NCI-H146 treated with DMSO at 0.1 percent for 48 hours (cell line): ENCODE measurements around the gene CES4A.

ENCODE experiments used
- DNase-seq: peaks from one replicate; lab custom pipeline; 2025; ENCODE audit not compliant: unreplicated experiment; lab: John Stamatoyannopoulos, UW

Gene CES4A

DNA sequence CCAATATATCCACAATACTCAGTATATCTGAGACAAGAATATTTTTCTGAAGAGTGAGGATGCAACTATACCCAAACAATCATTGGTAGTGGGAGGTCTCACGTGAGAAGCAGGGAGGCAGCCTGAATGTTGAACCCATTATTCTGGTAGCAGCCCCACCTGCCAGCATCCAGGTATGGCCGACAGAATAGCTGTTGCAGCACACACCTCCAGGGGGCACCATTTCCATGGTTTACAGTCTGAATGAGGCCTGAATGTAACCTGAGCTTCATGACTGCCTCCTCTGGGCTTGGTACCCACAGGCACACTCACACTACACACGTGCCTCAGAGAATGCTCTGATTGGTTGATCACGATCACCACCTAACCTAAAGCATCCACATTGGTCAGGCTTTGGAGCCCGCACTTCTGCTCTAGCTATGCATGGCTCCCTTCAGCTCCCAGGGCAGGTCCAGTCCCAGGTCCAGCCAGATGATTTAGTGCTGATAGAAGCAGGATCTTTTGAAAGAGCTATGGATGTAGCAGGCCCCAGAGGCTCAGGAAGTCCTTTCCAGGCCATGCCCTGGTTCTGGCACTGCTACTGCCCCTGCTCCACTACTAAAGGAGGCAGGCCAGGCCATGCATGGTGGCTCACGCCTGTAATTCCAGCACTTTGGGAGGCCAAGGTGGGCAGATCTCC is 29.6 kb downstream of the CES4A start:
- peak; percentile 82 for DNase-seq

DNA sequence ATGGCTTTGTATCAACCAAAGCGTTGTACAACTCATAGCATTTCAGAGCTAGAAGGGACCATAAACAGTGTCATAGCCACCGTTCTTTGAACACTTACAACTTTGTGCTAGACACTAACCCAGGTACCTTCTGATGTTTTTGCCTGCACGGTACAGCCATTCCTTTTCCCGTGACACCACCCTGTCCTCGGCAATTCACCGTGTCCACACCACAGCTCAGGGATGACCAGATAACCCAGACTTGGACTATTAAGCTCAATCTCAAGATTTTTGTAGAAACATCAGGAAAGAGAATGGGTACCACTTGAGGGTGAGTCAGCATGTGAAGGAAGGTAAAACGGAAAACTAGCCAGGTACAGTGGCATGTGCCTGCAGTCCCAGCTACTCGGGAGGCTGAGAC is 30.8 kb downstream of the CES4A start:
- no peak for DNase-seq

DNA sequence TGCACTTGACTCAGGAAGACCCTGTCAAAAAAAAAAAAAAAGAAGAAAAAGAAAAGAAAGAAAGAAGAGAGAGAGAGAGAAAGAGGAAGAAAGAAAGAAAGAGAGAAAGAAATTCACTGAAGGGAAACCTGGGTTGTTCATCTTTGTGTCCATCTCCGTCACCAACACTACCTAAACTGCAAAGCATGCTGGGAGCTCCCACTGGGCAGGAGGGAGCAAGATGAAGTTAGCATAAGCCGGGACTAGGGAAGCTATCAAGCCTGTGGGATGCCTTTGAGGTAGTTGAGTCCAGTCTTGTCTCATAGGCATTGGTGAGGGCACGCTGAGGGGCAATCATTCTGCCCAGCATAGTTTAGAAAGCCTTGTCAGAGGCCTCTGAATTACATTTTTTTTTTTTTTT is 32.9 kb downstream of the CES4A start:
- no peak for DNase-seq

DNA sequence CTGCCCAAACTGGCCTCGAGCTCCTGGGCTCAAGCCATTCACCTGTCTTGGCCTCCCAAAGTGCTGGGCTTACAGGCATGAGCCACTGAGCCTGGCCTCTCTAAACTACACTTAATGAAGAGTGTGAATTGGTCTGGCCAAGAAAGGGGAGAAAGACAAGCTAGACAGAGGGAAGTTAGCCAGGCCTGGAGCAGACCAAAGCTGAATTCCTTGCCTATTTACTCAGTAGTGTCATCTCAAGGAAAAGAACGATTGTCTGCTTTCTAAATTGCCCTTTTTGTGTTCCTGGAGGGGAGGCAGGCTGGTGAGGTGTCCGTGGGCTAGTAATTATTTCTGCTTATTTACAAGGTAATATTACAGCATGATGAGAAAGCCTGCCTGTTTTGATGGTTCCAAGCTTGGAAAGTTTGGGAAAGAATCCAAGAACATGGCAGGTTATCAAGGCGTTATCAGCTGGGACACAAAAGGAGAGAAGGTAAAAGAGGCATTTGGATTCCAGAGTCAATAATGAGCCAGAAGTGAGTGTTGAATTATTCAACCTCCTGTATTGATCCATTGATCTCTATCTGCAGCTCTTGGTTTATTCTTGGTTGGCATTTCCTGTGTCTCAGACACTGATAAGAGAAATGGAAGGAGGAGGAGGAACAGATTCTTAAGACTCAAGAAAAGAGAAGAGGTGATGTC is 34.3 kb downstream of the CES4A start:
- peak; percentile 4 for DNase-seq

DNA sequence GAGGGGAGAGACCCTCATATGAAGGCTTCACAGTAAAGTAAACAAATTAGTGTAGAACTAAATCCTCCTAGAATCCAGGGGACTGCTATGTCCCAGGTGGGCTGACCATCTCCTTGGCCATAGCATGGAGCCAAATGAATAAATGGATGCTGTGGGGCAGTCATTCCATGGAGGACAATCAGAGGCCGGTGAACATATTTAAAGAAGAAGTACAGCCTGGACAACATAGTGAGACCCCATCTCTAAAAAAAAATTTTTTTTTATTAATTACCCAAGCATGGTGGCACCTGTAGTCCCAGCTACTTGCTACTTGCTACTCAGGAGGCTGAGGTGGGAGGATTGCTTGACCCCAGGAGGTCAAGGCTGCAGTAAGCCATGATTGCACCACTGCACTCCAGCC is 35.3 kb downstream of the CES4A start:
- DNase-seq, result no peak

DNA sequence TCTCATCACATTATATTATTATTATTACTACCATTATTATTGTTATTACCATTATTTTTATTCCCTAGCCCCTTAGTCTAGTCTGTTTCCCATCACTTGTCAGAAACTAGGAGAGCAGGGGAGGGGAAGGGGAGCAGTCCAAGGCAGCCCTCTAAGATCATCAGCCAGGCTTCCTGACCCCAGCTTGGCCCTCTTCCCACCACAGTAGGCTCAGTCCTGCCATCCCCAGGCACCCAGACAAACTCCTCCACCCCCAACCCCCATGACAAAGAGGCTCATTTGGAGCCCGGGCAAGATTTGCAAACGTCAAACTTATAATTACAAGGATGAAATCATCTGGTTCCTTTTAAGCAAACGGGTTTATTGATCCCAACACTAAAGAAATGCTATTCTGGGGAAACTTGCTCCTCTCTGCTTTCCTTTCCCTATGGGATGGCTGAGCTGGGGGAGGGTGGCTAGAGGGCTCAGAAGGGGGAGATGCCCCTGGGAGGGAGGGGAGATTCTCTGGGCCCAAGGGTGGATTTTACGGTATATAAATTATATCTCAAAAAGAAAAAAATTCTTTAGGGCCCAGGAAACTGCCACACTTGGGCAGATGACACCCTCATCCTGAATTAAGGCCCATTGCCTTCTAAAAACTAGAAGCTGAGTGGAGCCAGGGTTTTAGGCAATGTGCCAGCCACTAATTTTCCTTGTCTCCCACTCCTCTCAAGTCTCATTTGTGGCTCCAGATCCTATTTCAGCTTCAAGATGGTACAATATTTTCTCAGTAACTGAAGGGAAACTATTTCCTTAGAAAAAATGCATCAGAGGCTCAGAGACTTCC is 36.2 kb downstream of the CES4A start:
- DNase-seq, result no peak

DNA sequence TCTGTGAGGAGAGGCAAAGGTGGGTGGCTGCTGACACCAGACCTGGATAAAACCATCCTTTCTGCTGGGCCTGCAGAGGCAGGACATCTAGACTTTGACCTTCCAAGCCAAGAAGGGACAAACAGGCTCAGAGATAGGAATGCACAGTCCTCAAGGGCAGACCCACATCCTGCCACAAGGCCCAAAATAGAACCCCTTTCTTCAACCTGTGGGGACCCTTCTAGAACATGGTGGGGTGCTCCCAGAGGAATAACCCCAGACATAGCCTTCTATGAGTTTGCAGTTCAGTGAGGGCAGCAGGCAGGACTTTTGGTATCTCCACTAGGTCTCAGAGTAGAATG is 36.8 kb downstream of the CES4A start:
- DNase-seq, result no peak

DNA sequence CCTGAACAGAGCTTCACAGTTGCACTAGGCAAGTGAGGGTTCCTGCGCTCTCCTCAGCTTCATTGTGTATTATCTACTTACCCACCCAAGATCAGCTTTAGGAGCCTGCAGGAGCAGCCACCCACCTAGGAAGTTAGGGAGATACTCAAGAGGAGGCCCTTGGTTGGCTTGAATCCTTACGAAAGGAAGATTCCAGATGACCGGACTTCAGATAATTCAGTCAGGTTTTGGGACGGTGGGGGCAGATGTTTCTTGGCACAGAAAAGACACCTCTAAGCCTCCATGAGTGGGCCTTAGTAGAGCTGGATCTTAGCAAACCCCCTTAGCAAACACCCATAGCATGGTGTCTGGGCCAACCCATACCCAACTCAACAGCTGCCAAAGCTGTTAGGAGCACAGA is 38.2 kb downstream of the CES4A start:
- DNase-seq, result no peak

DNA sequence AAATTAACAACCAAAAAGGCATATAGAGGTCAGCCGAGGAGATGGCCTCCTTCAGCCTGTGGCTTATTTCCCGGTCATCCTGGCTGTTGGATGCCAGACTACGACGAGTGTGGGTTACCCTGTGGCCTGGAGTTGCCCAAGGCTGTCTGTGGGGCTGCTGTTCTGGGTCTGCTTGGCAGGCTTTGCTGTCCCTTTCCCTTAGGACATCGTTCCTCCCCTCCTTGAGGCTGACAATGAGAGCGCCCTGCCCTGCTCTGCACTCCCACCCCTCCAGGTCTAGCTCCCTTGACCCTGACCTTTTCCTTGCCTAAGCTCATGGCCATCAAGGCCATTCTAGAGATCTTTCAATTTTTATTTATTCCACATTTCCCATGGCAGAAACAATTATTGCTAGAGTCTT is 38.7 kb downstream of the CES4A start:
- no peak for DNase-seq

DNA sequence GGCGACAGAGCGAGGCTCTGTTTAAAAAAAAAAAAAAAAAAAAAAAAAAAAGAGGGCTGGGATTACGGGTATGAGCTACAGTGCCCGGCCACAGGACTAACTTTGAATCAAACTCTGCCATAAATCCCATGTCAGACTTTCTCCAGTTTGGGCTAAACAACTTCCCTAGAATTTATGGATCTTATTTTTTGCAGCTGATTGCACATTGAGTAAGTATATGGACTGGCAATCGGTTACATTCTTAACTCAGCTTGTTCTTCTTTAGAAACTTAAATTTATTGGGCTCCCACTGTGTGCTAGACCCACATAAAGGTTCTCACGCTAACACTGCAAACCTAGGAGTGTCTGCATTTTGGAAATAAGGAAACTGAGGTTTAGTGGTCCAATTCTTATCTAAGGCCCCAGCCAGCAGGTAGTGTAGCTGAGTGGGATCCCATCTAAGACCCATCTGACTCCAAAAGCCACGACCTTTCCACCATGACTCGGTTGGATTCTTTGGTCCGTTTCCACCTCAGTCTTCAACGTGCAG is 39.8 kb downstream of the CES4A start:
- no peak for DNase-seq

DNA sequence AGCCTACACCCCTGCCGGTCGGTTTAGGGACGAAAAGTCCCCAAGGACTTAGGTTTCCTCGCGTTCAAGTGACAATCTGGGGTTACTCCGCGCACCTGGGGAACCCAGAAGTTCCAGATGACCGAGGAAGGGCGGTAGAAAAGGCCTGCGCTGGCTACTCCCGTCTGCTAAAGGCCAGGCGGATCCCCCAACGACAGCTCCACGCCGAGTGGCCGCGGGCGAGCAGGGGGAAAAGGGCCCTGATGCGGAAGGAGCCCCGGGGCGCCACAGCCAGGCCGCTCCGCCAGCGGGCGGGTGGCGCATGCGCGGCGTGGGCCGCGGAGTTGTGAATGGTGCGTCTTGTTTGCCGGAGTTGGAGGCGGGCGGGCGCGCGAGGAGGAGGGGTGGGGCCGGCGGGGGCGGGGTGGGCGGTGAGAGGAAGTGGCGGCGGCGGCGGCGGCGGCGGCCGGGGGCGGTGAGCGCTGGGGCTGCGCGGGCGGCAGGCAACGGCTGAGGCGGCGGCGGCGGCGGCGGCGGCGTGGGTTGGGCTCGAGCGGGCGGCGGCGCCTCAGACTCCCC is 40.4 kb downstream of the CES4A start, which contains the start of gene CBFB:
CBFB (plus strand) TSS at position 454 of the 558 bp plus-strand sequence. CDS start 259 bp downstream, outside the sequence.
- peak; percentile 65 for DNase-seq

DNA sequence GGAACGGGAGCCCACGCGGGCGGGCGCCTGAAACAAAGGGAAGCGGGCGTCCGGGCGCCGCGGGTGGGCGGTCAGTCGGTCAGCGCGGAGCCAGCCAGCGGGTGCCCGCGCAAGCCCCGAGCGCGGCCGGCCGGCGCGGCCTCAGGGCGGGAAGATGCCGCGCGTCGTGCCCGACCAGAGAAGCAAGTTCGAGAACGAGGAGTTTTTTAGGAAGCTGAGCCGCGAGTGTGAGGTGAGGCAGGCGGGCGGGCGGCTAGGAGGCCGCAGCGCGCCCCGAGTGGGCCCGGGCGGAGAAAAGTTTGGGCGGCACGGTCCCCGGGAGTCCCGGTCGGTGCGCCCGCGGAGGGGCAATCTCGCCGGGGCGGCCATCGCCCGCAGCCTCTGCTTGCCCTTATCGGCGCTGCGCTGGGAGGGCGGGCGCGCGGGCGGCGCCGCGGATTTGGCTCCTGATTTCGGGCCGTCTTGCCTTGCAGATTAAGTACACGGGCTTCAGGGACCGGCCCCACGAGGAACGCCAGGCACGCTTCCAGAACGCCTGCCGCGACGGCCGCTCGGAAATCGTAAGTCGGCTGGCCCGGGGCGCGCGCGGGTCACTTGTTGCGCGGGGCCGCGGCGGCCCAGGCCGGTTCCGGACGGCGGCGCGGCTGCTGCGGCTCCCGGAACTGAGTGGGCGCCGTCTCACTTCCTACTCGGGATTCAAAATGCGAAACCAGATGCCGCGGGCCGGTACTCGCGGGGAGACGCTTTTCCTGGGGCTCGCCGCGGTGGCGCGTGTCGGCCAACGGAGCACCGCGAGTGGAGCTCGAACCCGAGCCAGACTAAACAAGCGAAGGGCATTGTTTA is 41.1 kb downstream of the CES4A start:
- DNase-seq, result peak; percentile 26

DNA sequence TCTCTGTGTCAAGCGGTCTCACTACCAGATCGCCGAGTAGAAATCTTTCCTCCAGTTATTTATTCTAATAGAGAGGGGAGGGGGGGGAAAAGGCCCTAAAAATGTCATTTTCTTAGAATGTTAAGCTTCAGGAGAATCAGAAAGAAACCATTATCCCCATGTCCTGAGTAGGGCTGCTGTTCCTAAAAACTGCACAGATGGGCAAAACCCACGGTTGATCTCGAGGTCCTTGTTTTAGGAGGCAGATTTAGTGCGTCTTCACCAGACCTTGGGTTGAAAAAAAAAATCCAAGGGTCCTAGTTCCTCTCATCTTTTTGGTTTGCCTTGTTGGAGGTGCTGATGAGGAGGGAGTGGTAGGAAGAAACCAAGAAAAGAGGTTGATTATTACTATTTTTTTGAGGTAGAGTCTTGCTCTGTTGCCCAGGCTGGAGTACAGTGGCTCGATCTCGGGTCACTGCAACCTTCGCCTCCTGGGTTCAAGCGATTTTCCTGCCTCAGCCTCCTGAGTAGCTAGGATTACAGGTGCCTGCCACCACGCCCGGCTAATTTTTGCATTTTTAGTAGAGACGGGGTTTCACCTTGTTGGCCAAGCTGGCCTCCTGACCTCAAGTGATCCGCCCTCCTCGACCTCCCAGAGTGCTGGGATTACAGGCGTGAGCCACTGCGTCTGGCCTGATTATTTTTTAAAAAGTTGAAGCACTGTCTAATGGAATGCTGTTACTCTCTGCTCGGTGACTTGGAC is 42.0 kb downstream of the CES4A start:
- no peak for DNase-seq

DNA sequence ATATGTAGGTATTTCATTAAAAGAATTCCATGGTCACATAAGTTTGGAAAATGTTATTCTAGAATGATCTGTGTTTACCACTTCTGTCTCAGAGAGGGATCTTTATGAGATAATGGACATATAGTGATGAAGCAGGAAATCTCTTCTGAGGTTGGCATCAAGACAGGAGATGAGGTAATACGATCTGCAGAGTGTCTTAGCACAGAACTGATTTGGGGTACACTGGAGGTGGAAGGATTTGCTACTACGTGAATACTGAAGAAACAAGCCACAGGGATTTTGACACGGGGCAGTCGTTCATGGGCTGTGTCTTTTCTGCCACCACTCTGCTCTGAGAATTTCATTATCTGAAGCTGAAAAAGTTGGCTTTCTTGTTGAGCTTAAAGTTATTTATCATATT is 46.1 kb downstream of the CES4A start:
- no peak for DNase-seq

DNA sequence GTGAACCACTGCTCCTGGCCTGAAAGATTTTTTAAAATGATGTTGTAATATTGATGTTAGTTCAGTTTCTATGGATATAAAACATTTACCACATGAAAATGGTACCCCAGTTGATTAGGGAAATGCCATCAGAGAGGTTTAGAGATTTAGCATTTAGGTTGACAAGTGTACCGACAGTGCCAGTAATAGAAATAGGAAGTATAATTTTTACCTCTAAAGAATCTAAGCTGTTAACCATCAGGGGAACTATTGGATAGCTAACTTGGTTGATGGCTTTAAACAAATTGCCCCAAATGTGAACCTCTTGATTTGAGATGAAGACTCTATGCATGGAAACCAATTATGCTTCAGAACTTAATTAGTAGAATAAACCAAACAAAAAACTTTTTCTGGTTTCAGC is 47.0 kb downstream of the CES4A start:
- DNase-seq, result no peak

DNA sequence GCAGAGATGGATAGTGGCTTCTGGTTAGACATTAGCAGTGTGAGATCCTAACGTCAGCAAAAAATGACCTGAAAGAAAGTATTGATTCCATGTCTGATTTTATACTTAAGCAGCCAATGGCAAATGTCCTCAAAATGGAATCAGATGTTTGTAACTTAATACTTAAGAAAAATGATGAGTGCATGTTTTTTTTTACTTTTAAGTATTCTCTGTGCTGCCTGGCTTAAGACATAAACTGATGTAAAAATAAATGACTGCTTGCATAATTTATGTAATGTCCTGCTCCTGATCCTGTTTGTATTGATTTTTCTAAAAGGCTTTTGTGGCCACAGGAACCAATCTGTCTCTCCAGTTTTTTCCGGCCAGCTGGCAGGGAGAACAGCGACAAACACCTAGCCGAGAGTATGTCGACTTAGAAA is 47.9 kb downstream of the CES4A start:
- DNase-seq, result peak; percentile 28

DNA sequence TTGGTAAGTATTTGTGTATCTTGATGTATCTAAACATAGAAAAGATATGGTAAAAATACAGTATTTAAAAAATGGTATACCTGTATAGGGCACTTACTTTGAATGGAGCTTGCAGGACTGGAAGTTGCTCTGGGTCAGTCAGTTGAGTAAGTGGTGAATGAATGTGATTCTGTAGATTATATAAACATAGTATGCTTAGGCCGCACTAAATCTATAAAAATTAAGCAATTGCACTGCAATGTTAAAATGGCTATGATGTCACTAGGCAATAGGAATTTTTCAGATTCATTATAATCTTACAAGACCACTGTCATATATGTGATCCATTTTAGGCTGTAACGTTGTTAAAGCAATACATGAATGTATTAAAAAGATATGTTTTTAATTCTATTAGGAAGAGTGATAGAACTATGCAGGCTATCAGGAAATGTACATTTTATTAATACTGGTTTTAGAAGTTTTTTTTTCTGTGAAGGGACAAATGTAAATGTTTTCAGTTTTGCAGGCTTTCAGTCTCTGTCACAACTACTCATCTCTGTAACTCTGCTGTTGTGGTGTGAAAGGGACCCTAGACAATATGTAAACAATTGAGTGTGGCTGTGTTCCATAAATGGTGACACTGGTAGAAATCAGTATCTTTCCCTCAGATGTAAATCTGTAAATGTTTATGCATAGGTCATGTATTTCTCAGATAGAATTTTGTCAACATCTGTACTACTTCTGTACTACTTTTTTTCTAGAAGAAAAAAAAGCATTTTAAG is 51.1 kb downstream of the CES4A start:
- DNase-seq, result no peak

DNA sequence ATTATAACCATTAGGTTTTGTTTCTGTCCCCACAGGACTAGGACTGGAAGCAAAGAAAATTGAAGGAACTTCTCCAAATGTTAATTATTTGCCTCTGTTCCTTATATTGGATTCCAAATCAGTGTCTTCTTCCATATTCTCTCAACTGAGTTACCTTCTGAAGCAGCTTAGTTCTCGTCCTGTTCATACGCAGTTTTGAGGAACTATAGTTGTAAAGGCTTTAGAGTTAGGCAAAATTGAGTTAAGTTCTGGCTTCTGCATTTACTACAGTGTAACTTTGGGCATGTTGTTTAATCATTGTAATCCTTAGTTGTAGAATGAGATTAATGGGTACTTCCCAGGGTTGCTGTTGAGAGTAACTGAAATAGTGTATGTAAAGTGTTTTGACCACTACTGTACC is 51.8 kb downstream of the CES4A start:
- DNase-seq, result no peak

DNA sequence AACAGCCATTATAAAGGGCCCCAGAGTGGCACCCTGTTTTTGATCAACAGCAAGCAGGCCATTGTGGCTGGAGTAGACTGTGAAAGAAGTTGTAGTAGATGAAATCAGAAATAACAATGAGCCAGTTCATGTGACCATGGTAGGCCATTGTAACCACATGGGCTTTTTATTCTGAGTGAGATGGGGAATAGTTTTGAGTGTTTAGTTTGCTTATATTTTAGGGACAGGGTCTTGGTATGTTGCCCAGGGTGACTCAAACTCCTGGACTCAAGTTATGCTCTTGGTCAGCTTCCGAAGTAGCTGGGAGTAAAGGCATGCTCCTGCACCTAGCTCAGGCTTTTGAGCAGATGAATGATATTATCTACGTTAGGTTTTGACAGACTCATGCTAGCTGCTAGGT is 52.5 kb downstream of the CES4A start:
- no peak for DNase-seq
